Prostate gland (tissue), 2 donors: Measurements from ENCODE around the gene CA7. TPM values are rescaled to one million over a fixed set of nuclear protein-coding genes. Genes with fewer than 3 reads are reported as not detected.

Source experiments
- DNase-seq: peaks from one replicate; pipeline ENCODE4 v3.0.0-alpha.2; 2019; ENCODE audit warnings: low spot score
- H3K27ac ChIP-seq, 2 donors: fragments of 200-600 bp; sonication (generic); 2 replicates each; pipeline ENCODE4 v1.5.1; 2017 to 2019
- H3K27me3 ChIP-seq: fragments of 200-600 bp; sonication (generic); replicated peaks from 2 replicates; pipeline ENCODE4 v1.5.1; 2019; ENCODE audit not compliant: insufficient read depth
- H3K36me3 ChIP-seq, 2 donors: fragments of 200-600 bp; sonication (generic); 1 replicate in 1 of 2; 2 replicates in 1 of 2; pipeline versions ENCODE4 v1.5.1 to v1.8.1; 2017 to 2019
- H3K4me1 ChIP-seq: fragments of 200-600 bp; sonication (generic); replicated peaks from 2 replicates; pipeline ENCODE4 v1.5.1; 2019
- H3K4me3 ChIP-seq, 2 donors: fragments of 200-600 bp; sonication (generic); 2 replicates each; pipeline ENCODE4 v1.5.1; 2017 to 2019
- H3K9me3 ChIP-seq: fragments of 200-600 bp; sonication (generic); 2 replicates; pipeline ENCODE4 v1.5.1; 2017
- CTCF ChIP-seq, 4 experiments: fragments of 200-600 bp in 2 of 4; fragments of 450-650 bp in 2 of 4; sonication (generic) in 2 of 4; IDR thresholded peaks; 1 replicate in 3 of 4; 2 replicates in 1 of 4; pipeline ENCODE4 v1.5.1; 2016 to 2019; ENCODE audit warnings: antibody characterized with exemption in 4 of 4, mild to moderate bottlenecking in 2 of 4, moderate library complexity in 2 of 4
- POLR2A ChIP-seq: fragments of 450-650 bp; IDR thresholded peaks from one replicate; pipeline ENCODE4 v1.6.1; 2016; ENCODE audit warnings: antibody characterized with exemption, mild to moderate bottlenecking
- POLR2AphosphoS5 ChIP-seq: sonication (generic); formaldehyde crosslinking; IDR thresholded peaks from one replicate; pipeline ENCODE4 v1.6.1; 2017; ENCODE audit warnings: antibody characterized with exemption
- WGBS: methylation state at CpG from one replicate; pipeline ENCODE4 v1.1.5; 2018; 5-methylcytosine and 5-hydroxymethylcytosine counted together
- intact Hi-C: fragments of 100-400 bp; cut with DNase I; formaldehyde crosslinking; loops from one replicate; pipeline ENCODE4 v1.14.2; 2022
- total RNA-seq, 2 donors: library from RNA; depleted of rRNA; stranded (reverse); fragments of >200 nt; gene quantifications; one replicate each; pipeline ENCODE4 v1.1.0, GENCODE V29; 2016

The CA7 gene
- total RNA-seq, 2 donors from 2014 or later, result 1.9 TPM; not detected in 1

- intact Hi-C loops, result no loop called here
- 90% methylated on average over 6 of the region's 6 CpGs for WGBS
- H3K27me3 ChIP-seq, result peaks cover 5% of the 10 kb centered on the region
Measured at GRCh38 chr16:66847533-66848067, 3.4 kb downstream of the CA7 start.

GRCh38 chr16:66848172-66848571 is 4.0 kb downstream of the CA7 start:
- H3K4me1 ChIP-seq, result peaks cover 3% of the 10 kb centered on the region
- no peak for DNase-seq
- no peak overlapping the region for H3K4me3 ChIP-seq
- peaks cover 5% of the 10 kb centered on the region for H3K27me3 ChIP-seq
- no peaks in the 10 kb centered on the region for H3K36me3 ChIP-seq
- H3K9me3 ChIP-seq, result no peaks in the 10 kb centered on the region
- H3K27ac ChIP-seq, result no peak overlapping the region
- TF ChIP-seq POLR2A (no peak), POLR2AphosphoS5 (no peak), CTCF (IDR thresholded peaks at IDR 0.05) (no peak)
- 86% methylated on average over 2 of the region's 2 CpGs for WGBS
- intact Hi-C loops, result no loop called here

More at GRCh38 chr16:66847533-66848067, 3.4 kb downstream of the CA7 start:
- TF ChIP-seq CTCF (IDR thresholded peaks at IDR 0.05) (no peak), POLR2A (no peak), POLR2AphosphoS5 (no peak)
- H3K36me3 ChIP-seq, result no peaks in the 10 kb centered on the region
- DNase-seq, result no peak
- H3K9me3 ChIP-seq, result no peaks in the 10 kb centered on the region
- H3K4me3 ChIP-seq, result no peak overlapping the region
- peaks cover 3% of the 10 kb centered on the region for H3K4me1 ChIP-seq
- no peak overlapping the region for H3K27ac ChIP-seq

- no peak for DNase-seq
- peaks cover 3% of the 10 kb centered on the region for H3K4me1 ChIP-seq
- no peaks in the 10 kb centered on the region for H3K36me3 ChIP-seq
- 89% methylated on average over 2 of the region's 2 CpGs for WGBS
- no peak overlapping the region for H3K27ac ChIP-seq
- TF ChIP-seq POLR2A, result no peak
- TF ChIP-seq POLR2AphosphoS5, result no peak
- TF ChIP-seq CTCF (IDR thresholded peaks at IDR 0.05), result no peak
- no peaks in the 10 kb centered on the region for H3K9me3 ChIP-seq
- H3K4me3 ChIP-seq, result no peak overlapping the region
- H3K27me3 ChIP-seq, result peaks cover 5% of the 10 kb centered on the region
- intact Hi-C loops, result no loop called here
Measured at GRCh38 chr16:66849021-66849420, 4.8 kb downstream of the CA7 start.

GRCh38 chr16:66849549-66849948 is 5.3 kb downstream of the CA7 start:
- Histone ChIP-seq H3K27me3 (peaks cover 1% of the 10 kb centered on the region), H3K36me3 (no peaks in the 10 kb centered on the region), H3K4me1 (no peaks in the 10 kb centered on the region), H3K27ac (no peak overlapping the region), H3K9me3 (no peaks in the 10 kb centered on the region), H3K4me3 (no peak overlapping the region)
- intact Hi-C loops, result no loop called here
- TF ChIP-seq POLR2A (no peak), POLR2AphosphoS5 (no peak), CTCF (IDR thresholded peaks at IDR 0.05) (no peak)
- WGBS, result 84% methylated on average over 4 of the region's 4 CpGs
- DNase-seq, result no peak

GRCh38 chr16:66850115-66850815 is 6.1 kb downstream of the CA7 start:
- no peak for DNase-seq

More at GRCh38 chr16:66850115-66850815, 6.1 kb downstream of the CA7 start:
- Histone ChIP-seq H3K9me3 (no peaks in the 10 kb centered on the region), H3K36me3 (no peaks in the 10 kb centered on the region), H3K27me3 (no peaks in the 10 kb centered on the region), H3K4me1 (no peaks in the 10 kb centered on the region), H3K27ac (no peak overlapping the region), H3K4me3 (no peak overlapping the region)
- intact Hi-C loops, result no loop called here
- WGBS, result 86% methylated on average over 14 of the region's 14 CpGs
- no peak for TF ChIP-seq POLR2A
